ENCODE measurements around the gene MDM2.

GRCh38 chr12:68761442-68761812 lies 46.5 kb upstream of the MDM2 start:
- TF ChIP-seq TEAD4 (IDR thresholded peaks at IDR 0.05) (no peak), EP300 (IDR thresholded peaks at IDR 0.05; ENCODE audit: borderline replicate concordance) (no peak), TAF1 (IDR thresholded peaks at IDR 0.05; ENCODE audit: low read depth) (no peak), RAD21 (IDR thresholded peaks at IDR 0.05; ENCODE audit: low read depth) (no peak)
